Activated CD8-positive, alpha-beta memory T cell treated with anti-CD3 and anti-CD28 coated beads, Interleukin-2, amount 50 U/mL, for 1 hour (primary cell): ENCODE data around the gene PTTG2.
"Not testable (repeated sequence)": the region's sequence is repeated elsewhere in the genome, so short reads cannot be mapped to it uniquely, and the experiment has no call there.

ENCODE experiments used
- DNase-seq: peaks from one replicate; pipeline ENCODE4 v3.0.0-alpha.2; 2020; ENCODE audit errors: extremely low read depth

PTTG2 gene

GRCh38 chr4:37956941-37957340 is 3.3 kb upstream of the PTTG2 start:
- DNase-seq, result no peak

DNA sequence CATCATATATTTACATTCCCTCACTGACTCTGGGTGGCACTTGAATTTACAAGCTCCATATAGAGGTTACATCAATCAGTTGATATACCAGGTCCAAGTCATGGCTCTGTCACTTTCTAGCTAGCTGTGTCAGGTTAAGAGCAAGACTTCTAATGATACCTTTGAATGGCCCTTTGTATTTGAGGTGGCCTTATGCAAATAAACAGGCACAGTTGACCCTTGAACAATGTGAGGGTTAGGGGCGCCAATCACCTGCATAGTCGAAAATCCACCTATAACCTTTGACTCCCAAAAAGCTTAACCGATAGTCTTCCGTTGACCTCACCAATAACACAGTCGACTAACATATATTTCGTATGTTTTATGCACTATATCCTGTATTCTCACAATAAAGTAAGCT is 1.3 kb upstream of the PTTG2 start:
- no peak for DNase-seq

GRCh38 chr4:37960679-37961450 is 667 bp downstream of the PTTG2 start:
- DNase-seq, result no peak

DNA sequence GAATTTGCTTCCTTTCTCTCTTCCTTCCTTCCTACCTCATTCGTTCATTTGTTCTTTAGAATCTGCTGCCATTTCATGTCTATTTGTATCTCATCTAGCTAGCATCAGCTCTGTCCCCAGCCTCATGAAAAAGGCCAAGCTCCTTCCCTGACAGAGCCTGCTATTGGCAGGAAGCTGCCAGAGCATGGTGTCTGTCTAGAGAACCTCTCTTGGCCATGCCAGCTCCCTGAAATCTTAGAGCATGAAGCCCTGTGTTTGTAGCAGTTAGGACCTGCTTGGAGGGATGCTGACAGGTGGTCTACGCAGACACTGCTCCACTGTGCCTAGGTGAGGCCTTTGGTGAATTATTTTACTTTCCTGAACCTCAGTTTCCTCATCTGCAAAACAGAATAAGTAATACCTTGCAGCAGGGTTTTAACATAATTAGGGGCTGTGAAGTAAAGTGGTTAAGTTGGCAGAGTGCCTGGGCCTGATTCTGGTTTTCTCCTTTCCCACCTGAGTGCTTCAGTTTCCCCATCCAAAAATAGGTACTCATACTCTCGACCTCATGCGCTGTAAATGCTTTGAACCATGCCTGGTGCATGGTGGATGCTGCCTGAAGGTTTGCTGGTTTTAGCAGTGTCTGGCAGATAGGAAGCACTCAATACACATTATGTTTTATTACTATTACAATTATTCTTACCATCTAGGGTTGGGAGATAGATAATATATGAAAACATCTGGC is 4.7 kb downstream of the PTTG2 start:
- DNase-seq, result no peak

DNA sequence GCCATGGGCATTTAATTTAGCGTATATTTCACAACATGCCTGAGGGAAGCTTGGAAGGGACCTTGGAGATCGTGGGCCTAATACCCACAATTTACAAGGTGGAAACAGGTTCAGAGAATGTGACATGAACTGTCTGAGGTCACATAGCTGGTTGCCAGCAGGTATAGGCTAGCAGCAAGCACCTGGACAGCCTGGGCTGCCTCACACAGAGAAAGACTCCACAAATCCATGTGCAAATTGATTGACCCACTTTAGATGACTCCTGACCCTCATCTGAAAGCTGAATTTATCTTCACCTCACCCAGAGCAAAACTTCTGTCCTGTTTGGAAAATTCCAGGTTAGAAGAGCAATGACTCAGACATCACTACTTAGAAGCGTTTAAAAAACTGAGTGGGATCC is 5.8 kb downstream of the PTTG2 start:
- no peak for DNase-seq

GRCh38 chr4:37967736-37968135 is 7.5 kb downstream of the PTTG2 start:
- DNase-seq, result no peak

GRCh38 chr4:37968747-37969146 is 8.5 kb downstream of the PTTG2 start:
- no peak for DNase-seq

DNA sequence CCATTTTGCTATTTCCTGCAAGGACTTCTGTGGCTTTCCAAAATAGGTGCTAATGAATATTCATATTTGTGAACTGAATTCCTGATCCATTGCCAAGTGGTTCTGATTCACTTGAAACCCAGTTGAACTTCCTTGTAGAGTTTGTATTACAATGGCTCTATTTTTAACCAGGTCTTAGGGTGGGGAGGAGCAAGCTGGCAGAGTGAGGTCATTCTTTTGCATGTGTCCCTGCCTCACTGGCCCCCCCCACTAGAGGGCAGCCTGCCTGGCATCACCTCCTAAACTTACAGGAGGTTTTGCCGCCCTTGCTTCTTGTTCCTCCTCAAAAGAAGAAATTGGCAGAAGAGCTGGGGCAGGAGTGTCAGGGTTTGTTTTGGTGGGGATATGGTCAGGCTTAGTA is 10.5 kb downstream of the PTTG2 start:
- DNase-seq, result no peak

- no peak for DNase-seq
Measured at GRCh38 chr4:37971202-37971601, 11.0 kb downstream of the PTTG2 start.

DNA sequence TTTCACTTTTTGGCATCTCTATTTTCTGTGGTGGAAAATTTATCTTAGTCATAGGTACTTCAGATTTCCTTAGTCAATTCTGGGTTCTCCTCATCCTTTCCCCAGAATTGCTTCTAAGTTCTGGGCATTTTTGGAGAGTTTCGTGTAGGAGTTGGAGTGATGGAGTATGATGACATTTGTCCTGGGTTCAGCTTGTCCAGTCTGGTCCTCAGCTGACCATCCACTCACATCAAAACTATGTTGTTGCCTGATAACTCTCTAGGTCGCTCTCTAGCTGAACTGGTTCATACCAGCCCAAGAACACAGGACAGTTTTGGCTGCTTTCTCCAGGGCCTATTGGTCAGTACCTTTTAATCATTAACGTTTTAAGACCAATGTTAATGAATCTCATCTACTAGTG is 13.2 kb downstream of the PTTG2 start:
- no peak for DNase-seq

DNA sequence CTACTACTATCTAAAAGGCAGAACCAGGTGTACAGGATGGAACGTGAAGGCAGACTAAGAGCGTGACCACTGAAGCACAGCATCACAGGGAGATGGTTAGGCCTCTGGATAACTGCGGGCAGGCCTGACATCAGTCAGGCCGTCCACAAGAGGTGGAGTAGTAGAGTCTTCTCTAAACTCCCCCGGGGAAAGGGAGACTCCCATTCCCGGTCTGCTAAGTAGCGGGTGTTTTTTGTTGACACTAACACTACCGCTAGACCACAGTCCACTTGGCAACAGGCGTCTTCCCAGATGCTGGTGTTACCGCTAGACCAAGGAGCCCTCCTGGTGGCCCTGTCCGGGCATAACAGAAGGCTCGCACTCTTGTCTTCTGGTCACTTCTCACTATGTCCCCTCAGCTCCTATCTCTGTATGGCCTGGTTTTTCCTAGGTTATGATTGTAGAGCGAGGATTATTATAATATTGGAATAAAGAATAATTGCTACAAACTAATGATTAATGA is 15.2 kb downstream of the PTTG2 start:
- not testable (repeated sequence) for DNase-seq

- no peak for DNase-seq
Measured at GRCh38 chr4:37976507-37976906, 16.3 kb downstream of the PTTG2 start.

DNA sequence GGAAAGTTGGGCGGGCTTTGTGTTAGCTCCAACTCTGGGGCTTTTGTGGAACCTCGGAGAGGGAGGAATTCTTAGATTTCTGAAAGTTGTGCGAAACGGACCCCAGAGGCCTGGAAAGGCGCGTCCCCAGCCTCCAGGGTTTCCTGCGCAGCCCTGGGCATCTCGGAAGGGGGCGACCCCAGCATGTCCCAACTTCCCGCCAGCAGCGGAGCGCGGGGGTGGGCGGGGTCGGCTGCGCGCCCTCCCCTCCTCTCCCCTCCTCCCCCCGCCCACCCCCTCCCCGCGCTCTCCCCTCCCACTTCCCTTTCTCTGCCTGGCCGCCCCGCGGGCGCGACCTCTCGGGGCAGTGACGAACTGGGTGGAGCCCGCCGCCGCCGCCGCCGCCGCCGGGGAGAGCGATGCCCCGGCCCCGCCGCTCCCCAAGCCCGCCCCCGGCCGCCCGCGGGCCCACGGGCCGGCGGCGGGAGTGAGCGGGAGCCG is 16.8 kb downstream of the PTTG2 start:
- DNase-seq, result peak; percentile 37

DNA sequence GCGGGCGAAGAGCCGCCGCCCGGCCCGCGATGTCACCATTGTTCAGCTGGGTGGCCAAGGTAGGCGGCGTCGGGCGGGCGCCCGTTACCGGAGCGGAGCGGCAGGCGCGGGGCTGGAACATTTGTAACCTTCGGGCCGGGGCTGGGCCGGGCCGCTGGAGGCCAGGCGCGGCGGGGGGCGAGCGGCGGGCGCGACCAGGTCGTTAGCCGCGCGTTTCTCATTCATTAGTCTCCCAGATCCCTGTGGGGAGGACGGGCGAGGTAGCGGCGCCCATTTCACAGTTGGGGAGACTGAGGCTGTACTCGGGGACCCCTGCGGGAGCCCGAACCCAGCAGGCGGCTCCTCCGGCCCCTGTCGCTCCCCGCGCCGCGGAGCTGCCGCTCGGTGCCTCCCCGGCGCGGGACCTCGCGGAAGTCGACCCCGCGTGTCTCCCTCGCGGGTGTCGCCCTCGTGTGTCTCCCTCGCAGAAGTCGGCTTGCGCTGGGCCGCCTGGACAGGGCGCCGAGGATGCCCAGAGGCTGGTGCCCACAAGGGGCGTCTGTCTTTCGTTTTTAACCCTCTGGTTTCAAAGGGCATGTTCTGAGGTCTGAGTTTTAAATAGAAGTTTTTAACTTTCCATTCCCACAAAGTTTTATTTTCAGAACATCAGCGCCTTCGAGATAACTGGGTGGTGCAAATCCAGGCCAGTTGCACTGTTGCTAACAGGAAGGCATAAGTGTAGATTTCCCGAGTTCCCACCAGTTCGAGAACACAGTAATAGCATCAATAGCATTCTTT is 17.5 kb downstream of the PTTG2 start:
- DNase-seq, result peak; percentile 40

DNA sequence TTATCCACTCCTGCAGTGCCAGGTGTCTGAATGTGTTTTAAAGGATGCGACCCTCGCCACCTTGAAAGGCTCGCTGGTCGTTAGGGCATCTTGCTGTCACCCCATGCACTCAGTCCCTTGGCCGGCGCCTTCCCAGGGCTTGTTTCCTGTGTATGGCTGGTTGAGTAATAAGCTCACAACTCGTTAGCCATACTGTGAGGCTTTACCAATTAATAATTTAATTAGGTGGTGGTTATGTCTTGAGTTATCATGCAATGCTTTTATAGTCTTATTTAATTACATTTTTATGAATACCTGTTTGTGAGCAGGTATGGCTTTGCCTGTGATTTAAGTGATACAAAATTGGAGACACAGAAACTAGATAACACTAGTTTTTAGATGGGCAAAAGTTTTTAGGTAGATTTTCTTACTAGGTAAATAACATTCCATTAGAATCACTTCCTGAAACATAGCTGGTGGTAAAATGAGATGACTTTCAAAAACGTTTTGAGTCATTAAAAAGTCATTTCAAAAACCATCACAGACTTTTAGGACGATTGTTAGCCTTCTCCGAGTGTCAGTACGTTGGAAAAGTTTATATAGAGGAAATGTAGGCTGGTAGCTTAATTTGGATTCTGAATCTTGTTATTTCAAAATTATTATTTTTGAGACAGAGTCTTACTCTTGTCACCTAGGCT is 18.2 kb downstream of the PTTG2 start:
- no peak for DNase-seq

GRCh38 chr4:37980246-37980645 is 20.0 kb downstream of the PTTG2 start:
- no peak for DNase-seq

- no peak for DNase-seq
Measured at GRCh38 chr4:37981425-37981824, 21.2 kb downstream of the PTTG2 start.

GRCh38 chr4:37981844-37982720 is 21.9 kb downstream of the PTTG2 start:
- no peak for DNase-seq

DNA sequence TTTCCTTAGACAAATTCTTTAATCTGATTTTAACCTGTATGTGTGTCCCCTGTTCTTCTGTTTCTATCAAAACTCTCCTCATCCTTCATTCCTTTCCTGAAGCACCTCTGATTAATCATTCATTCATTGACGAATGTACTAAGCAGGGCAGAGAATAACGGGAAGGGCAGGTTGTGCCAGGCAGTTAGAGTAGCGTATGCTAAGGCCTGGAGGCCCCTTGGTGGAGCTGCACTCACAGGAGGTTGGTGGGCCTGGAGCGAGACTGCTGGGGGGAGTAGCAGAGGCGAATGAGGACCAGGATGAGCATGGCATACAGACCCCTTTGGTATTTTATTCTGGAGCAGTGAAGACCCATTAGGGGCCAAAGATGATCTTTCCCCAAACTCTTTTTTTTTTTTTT is 22.5 kb downstream of the PTTG2 start:
- no peak for DNase-seq

DNA sequence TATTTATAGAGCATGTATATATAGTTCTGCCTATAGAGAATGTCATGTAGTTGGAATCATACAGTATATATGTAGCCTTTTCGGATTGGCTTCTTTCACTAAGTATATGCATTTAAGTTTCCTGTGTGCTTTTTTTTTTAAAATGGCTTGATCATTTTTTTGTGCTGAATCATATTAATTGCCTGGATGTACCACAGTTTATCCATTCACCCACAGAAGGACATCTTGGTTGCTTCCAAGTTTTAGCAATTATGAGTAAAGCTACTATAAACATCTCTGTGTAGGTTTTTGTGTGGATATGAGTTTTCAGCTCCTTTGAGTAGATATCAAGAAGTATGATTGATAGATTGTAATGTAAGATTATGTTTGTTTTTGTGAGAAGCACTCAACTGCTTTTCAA is 23.8 kb downstream of the PTTG2 start:
- no peak for DNase-seq
